HG03571 (cell line): Measurements from ENCODE around the gene ITPR1.

Experiments used
- ATAC-seq: cut with Tn5 transposase; IDR thresholded peaks from one replicate; pipeline ENCODE4 v1.9.1; 2021; ENCODE audit not compliant: unreplicated experiment

ITPR1 gene

DNA sequence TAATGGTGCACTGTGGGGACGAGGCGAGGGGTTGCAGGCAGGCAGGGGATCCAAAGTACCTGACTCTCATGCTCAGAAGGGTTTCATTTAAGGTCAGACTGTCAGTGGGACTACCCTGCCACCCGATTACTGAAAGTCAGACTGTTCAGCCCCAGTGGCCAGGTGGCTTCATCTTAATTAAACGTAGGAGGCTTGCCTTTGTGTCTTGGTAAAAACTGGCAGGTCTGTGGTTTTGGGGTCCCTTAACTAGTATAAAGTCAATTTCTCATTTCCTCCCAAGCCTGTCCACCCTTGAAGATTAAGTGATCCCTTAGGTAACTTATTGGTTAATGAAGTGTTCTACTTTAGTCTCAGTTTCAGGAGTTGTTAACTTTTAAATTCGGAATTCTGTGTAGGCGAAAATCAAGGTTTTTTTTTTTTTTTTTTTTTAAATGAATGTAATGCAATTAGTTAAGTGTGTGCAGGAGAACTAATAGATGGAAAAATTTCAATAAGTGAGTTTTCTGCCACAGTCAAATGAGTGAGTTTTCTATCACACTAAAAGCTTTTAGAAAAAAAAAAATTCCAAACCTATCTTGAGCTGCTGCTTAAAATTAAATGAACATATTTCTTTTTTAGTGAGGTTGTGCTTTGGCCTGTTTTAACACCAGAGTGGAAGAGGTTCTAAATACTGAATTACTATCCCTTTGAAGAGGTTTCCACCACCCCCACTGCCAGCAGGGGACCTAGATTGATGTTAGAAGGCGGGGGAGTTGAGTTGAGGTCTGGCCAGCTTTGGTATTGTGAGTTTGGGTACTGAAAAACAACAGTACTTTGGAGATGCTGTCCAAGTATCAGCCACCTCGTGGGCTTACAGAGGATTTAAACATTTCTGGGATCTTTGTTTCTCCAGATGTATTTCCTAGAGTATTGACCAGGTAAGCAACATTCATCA, 15.2 kb downstream of the ITPR1 start:
- ATAC-seq, result peak; percentile 75

DNA sequence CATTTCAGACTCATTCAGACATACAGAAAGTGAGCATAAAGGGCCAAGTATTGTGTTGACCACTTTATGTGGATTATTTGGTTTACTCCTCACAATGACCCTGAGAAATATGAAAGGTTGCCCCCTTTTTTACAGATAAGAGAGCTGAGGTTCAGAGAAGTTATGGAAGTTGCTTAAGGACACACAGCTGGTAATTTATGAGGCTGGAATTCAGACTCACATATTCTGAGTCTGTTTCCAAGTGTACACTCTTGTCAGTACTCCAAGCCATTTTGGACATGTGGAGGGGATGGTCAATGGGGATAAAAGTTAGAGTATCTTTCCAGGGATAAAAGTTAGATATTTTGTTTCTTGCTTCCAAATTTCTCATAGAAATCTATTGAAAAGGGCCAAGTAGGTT, 15.9 kb downstream of the ITPR1 start:
- no peak for ATAC-seq

GRCh38 chr3:4509983-4510755, 17.0 kb downstream of the ITPR1 start:
- ATAC-seq, result no peak

GRCh38 chr3:4511491-4512262, 18.5 kb downstream of the ITPR1 start:
- no peak for ATAC-seq

- no peak for ATAC-seq
These were observed 19.9 kb downstream of the ITPR1 start for GRCh38 chr3:4512895-4513616.

DNA sequence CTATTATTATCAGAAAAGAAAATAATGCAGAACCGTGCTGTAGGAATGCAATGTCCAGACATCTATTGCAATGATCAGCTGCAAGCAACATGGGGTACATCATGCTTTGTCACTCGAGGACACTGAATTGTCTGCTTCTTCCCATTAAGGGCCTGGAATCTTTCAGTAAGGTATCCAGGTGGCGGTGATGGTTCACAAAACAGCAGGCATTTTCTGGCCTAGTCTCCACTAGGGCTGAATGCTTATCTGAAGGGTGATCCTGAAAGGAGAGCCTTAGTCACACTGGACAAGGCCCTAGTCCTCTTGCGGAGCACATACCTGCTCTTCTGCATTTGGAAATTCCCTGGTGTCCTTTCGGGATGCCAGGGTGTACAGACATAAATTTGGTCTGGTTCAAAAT, 21.2 kb downstream of the ITPR1 start:
- ATAC-seq, result no peak

- ATAC-seq, result no peak
These were observed 21.8 kb downstream of the ITPR1 start for GRCh38 chr3:4514916-4515315.

DNA sequence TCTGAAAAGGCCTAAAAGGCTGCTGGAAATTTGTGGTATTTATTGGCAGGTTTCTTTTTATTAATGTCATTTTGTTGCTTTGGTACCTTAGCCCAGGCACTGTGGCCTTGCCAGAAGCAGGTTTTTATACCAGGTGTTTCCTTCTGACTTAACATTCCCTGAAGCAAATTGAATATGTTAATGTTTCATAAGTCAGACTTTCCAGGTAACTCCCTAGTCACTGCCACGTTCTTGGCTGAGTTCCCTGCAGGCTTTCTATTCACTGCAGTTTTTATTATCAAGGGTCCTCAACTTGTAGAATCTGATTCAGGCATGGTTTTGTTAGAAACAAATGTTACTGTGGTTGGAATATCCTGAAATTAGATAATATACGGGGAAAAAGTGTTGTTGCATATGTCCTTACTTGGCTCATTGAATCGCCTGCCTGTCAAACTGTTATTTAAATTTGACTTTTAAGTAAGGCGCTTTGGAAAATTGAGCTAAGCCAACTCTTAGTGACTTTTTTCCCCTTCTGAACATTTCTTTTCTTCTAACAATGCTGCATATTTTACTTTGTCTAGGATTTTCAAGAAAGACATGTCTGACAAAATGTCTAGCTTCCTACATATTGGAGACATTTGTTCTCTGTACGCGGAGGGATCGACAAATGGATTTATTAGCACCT, 22.9 kb downstream of the ITPR1 start:
- no peak for ATAC-seq

DNA sequence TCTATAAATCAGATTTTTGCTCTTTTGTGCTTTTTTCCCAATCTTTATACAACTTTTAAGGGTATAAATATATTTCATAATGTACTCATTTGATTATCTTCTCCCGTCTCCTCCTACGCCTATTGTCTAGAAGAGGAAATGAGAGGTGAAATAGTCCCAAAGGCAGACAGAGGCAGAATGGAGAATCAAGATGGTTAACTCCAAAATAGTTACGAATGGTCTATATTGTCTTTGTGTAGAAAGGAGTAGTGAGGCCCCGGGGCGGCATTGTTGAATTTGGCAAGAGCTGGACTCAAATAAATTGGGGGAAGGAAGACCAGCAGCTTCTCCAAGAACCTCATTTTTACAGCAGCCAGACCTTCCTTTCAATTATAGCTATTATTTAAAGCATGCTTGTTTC, 23.9 kb downstream of the ITPR1 start:
- no peak for ATAC-seq

GRCh38 chr3:4517643-4518311, 24.6 kb downstream of the ITPR1 start:
- no peak for ATAC-seq

DNA sequence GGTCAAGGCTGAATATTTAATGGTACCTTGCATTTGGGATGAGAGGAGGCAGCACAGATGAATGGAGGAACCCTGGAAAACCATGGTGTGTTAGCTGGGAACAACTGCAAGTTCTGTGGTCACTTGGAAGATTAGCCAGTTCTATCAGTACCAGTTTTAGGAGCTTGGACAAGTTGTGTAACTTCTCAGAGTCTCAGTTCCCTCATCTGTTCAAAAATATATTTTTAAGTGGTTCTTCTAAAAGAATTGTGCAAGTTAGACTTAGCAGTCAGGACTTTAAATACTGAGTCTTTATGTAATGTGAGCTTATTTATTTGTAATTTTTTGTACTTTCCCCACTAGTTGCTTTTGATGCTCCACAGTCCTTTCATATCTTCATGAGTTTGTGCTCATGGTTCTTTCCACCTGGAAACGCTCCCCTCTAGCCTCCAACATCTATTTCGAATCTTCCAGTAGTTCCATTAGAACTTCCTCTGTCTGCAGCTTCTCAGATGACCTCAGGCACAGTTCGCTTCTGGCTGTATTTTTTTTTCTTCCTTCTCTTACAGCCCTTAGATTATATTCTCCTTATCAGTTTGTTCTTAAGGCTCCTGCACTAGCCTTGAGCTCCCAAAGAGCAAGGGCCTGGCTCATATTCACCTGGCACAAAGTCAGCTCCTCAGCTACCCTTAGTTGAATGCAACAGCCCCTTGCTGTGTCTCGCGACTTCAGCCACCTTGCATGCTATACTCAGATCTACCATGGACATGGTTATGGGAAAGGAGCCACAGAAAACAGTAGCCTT, 27.1 kb downstream of the ITPR1 start:
- no peak for ATAC-seq

GRCh38 chr3:4522947-4523346, 29.8 kb downstream of the ITPR1 start:
- ATAC-seq, result no peak

DNA sequence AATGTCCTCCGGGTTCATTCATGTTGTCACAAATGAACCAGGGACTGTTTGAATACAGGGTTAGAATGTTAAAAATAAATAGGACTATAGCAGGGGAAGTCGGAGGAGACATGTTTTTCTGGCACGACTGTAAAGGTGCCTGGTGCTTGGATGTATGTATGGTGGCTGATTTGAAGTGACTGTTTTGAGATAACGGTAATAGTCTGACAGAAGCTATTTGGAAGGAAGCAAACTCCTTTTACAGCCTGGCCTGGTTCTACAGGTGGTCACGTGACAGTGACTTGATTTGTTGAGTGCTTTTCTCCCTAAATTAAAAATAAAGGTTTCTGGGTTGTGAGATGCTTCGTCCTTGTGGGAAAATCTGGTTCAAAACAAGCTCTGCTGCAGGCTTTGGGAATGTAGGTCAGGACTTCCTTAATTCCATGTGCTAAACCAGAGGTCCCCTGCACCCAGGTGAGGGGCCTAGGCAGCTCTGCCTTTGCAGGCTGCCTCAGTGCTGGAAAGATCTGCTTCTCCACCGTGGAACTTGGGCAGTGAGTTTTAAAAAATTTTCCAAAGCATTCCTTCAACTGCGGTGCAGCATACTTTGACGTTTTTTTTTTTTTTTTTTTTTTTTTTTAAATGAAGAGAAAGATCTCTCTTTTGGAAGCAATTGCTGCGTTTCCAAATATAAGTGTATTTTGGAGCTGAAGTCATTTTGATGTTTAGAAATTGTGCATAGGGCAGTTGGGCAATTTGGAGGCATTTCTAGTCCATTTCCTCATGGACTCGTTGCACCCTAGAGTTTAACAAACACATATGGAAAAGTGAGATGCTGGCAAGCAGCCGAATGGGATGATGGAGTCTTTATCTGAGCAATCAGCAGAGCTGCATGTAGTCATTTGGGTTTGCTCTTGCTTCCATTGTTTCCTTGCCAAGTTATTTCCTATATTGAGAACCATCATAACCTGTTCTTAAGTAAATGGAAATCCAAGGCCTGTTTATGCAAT, 30.9 kb downstream of the ITPR1 start:
- ATAC-seq, result no peak

DNA sequence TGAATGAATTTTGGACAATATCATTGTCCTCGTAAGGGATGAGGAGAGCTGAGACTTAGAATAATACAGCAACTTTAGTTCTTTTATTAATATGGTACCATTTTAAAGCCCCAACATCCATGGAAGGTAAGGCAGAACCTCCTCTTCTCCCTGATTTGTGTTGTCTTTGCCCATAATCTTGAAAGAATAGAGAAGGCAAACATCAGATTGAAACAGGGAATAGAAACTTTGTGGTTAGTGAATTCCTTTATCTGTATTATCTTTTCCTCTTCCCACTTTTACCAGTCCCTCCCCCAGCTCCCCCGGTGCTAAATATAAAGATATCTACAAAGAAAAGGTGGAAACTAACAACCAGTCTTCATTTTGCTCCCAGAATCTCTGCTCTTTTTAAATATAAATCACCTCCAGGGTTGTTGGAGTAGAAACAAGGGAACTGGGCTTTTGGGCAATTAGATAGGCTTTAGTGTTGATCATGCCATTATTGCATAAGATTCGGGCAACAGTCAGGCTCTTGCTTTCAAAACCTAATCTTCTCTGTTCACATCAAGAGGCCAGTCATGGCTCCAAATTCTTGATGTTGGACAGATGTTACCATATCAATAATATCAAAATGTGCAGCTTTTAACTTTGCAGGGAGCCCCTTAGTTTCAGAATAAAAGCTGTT, 32.5 kb downstream of the ITPR1 start:
- no peak for ATAC-seq

DNA sequence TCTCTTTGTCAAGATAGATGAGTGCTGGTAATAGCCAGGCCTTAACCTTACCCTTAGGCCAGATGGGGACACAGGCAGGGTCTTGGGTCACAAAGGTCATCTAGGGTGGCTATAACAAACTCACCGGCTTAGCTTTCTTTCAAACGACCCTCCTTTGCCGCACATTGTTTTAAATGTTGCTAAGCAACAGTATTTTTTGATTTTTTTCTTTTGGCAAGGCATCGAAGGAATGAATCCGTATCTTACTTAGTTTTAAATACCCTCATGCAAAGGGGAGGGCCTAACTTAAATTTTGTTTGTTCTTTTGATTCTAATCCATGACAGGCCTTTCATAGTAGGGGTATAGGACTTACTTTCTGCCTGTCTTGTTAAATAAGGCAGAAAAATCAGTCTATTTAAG, 35.2 kb downstream of the ITPR1 start:
- ATAC-seq, result no peak

GRCh38 chr3:4528819-4529600, 35.9 kb downstream of the ITPR1 start:
- ATAC-seq, result no peak
